A673 (cell line): ENCODE measurements around the gene ANKRD17. TPM values are rescaled to one million over a fixed set of nuclear protein-coding genes. Genes with fewer than 3 reads are reported as not detected.
"Not testable (repeated sequence)": the region's sequence is repeated elsewhere in the genome, so short reads cannot be mapped to it uniquely, and the experiment has no call there.

ENCODE experiments used
- BruUV-seq: library from RNA; stranded (reverse); fragments of 400-500 nt; replicated peaks from 2 replicates; lab custom pipeline; 2021; lab: Mats Ljungman, UMichigan
- CTCF ChIA-PET: fragments of 300-600 bp; sonication (Branson Sonifier 250); formaldehyde crosslinking; loops from one replicate; lab custom pipeline; 2022; ENCODE audit warnings: antibody characterized with exemption; lab: Charles Lee
- POLR2A ChIA-PET: fragments of 300-600 bp; sonication (Branson Sonifier 250); formaldehyde crosslinking; loops from one replicate; lab custom pipeline; 2022; ENCODE audit warnings: antibody characterized with exemption; ENCODE audit not compliant: low non-redundant PET; lab: Charles Lee
- DNase-seq: peaks from one replicate; pipeline ENCODE4 v3.0.0-alpha.2; 2015; ENCODE audit warnings: low spot score
- H3K27ac ChIP-seq: fragments of 200-600 bp; sonication (generic); 2 replicates; pipeline ENCODE4 v1.5.1; 2016; ENCODE audit warnings: mixed run types, low read depth, mild to moderate bottlenecking, mixed read lengths, antibody characterized with exemption, low read length; ENCODE audit not compliant: poor library complexity, severe bottlenecking
- H3K27me3 ChIP-seq: fragments of 200-600 bp; sonication (generic); replicated peaks from 2 replicates; pipeline ENCODE4 v1.6.1; 2017; ENCODE audit warnings: mixed run types, low read depth, mild to moderate bottlenecking, mixed read lengths, antibody characterized with exemption, low read length; ENCODE audit not compliant: insufficient read depth, poor library complexity
- H3K36me3 ChIP-seq: fragments of 200-600 bp; sonication (generic); 2 replicates; pipeline ENCODE4 v1.6.1; 2016; ENCODE audit warnings: mixed run types, mild to moderate bottlenecking, mixed read lengths, antibody characterized with exemption, low read length; ENCODE audit not compliant: insufficient read depth, poor library complexity, severe bottlenecking
- H3K4me1 ChIP-seq: fragments of 200-600 bp; sonication (generic); 2 replicates; pipeline ENCODE4 v1.6.1; 2017; ENCODE audit warnings: mixed run types, mild to moderate bottlenecking, mixed read lengths, antibody characterized with exemption, low read length; ENCODE audit not compliant: insufficient read depth, poor library complexity, severe bottlenecking
- H3K4me3 ChIP-seq: fragments of 200-600 bp; sonication (generic); 2 replicates; pipeline ENCODE4 v1.5.1; 2016; ENCODE audit warnings: low read depth, mixed run types, mild to moderate bottlenecking, mixed read lengths, low read length; ENCODE audit not compliant: poor library complexity, severe bottlenecking
- H3K9me3 ChIP-seq: fragments of 200-600 bp; sonication (generic); 2 replicates; pipeline ENCODE4 v1.6.1; 2016; ENCODE audit warnings: mixed run types, low read depth, mild to moderate bottlenecking, mixed read lengths, antibody characterized with exemption, low read length; ENCODE audit not compliant: poor library complexity, severe bottlenecking
- CTCF ChIP-seq: fragments of 300-800, 200-600 bp; sonication (generic); conservative IDR thresholded peaks from 2 replicates; pipeline ENCODE4 v1.5.1; 2017; ENCODE audit warnings: low read depth, mild to moderate bottlenecking, antibody characterized with exemption, low read length, moderate library complexity, mixed read lengths
- EZH2 ChIP-seq: fragments of 200-600 bp; sonication (generic); IDR thresholded peaks from 2 replicates; pipeline ENCODE4 v1.6.1; 2017; ENCODE audit warnings: borderline replicate concordance, low read depth, mild to moderate bottlenecking, mixed read lengths, antibody characterized with exemption, low read length; ENCODE audit not compliant: poor library complexity, severe bottlenecking
- intact Hi-C: fragments of 100-400 bp; cut with micrococcal nuclease; formaldehyde crosslinking; loops from one replicate; pipeline ENCODE4 v1.10.0; 2022; ENCODE audit not compliant: unreplicated experiment
- total RNA-seq: library from RNA; stranded (reverse); gene quantifications from 2 replicates; pipeline ENCODE4 v1.2.3, GENCODE V29; 2021

Gene ANKRD17
- total RNA-seq, 1 experiment from 2014 or later, result 58.4 TPM

- H3K4me3 ChIP-seq, result no peak overlapping the region
- H3K4me1 ChIP-seq, result no peaks in the 10 kb centered on the region
- no peaks in the 10 kb centered on the region for H3K36me3 ChIP-seq
- H3K9me3 ChIP-seq, result no peaks in the 10 kb centered on the region
- no TSS peak for BruUV-seq
- ChIA-PET POLR2A (no interaction called here), CTCF (no interaction called here)
- no peaks in the 10 kb centered on the region for H3K27me3 ChIP-seq
- no peak overlapping the region for H3K27ac ChIP-seq
- TF ChIP-seq CTCF, result no peak
- TF ChIP-seq EZH2, result no peak
- no peak for DNase-seq
- intact Hi-C loops, result no loop called here
Measured at GRCh38 chr4:73303711-73304110, 45.1 kb upstream of the ANKRD17 start.

GRCh38 chr4:73299548-73300280 is 41.1 kb upstream of the ANKRD17 start:
- Histone ChIP-seq H3K4me3 (no peak overlapping the region), H3K4me1 (no peaks in the 10 kb centered on the region), H3K9me3 (no peaks in the 10 kb centered on the region), H3K27ac (no peak overlapping the region), H3K36me3 (no peaks in the 10 kb centered on the region), H3K27me3 (no peaks in the 10 kb centered on the region)
- BruUV-seq, result no TSS peak
- ChIA-PET CTCF (no interaction called here), POLR2A (no interaction called here)
- intact Hi-C loops, result no loop called here
- no peak for TF ChIP-seq CTCF
- TF ChIP-seq EZH2, result no peak
- no peak for DNase-seq

GRCh38 chr4:73292661-73293060 is 34.1 kb upstream of the ANKRD17 start:
- H3K27ac ChIP-seq, H3K36me3 ChIP-seq, intact Hi-C loops, H3K9me3 ChIP-seq, H3K4me1 ChIP-seq, H3K27me3 ChIP-seq, H3K4me3 ChIP-seq, DNase-seq, BruUV-seq, CTCF ChIA-PET, POLR2A ChIA-PET: not testable (repeated sequence)

GRCh38 chr4:73281982-73282381 is 23.4 kb upstream of the ANKRD17 start:
- no peaks in the 10 kb centered on the region for H3K9me3 ChIP-seq
- H3K36me3 ChIP-seq, result no peaks in the 10 kb centered on the region
- CTCF ChIA-PET, result no interaction called here
- no peak for DNase-seq
- H3K27ac ChIP-seq, result no peak overlapping the region
- H3K4me1 ChIP-seq, result no peaks in the 10 kb centered on the region
- no TSS peak for BruUV-seq
- H3K27me3 ChIP-seq, result no peaks in the 10 kb centered on the region
- no peak overlapping the region for H3K4me3 ChIP-seq
- POLR2A ChIA-PET, result no interaction called here
- intact Hi-C loops, result no loop called here
- TF ChIP-seq CTCF (no peak), EZH2 (no peak)
